PC-3 (cell line): ENCODE measurements around the gene POU3F3. TPM values are rescaled to one million over a fixed set of nuclear protein-coding genes. Genes with fewer than 3 reads are reported as not detected.

ENCODE experiments used
- ATAC-seq: fragments of 200-7000 bp; cut with Tn5 transposase; 2 replicates; pipeline ENCODE4 v1.9.1; 2020; ENCODE audit warnings: mild to moderate bottlenecking, moderate library complexity
- BruUV-seq: library from RNA; stranded (reverse); fragments of 400-500 nt; replicated peaks from 2 replicates; lab custom pipeline; 2021; lab: Mats Ljungman, UMichigan
- CTCF ChIA-PET: fragments of 300-600 bp; sonication (Branson Sonifier 250); formaldehyde crosslinking; loops from one replicate; lab custom pipeline; 2022; ENCODE audit warnings: antibody characterized with exemption; lab: Charles Lee
- POLR2A ChIA-PET: fragments of 300-600 bp; sonication (Branson Sonifier 250); formaldehyde crosslinking; loops from one replicate; lab custom pipeline; 2022; ENCODE audit warnings: antibody characterized with exemption; ENCODE audit not compliant: unreplicated experiment; lab: Charles Lee
- DNase-seq: peaks from one replicate; pipeline ENCODE4 v3.0.0-alpha.2; 2015
- H2AFZ ChIP-seq: fragments of 300-600 bp; sonication (generic); 2 replicates; pipeline ENCODE4 v1.6.0; 2016; ENCODE audit warnings: antibody characterized with exemption, low read length
- H3F3A ChIP-seq: fragments of 300-600 bp; sonication (generic); one replicate; pipeline ENCODE4 v1.6.0; 2017; ENCODE audit warnings: antibody characterized with exemption, low read length, control low read depth, mild to moderate bottlenecking; ENCODE audit not compliant: unreplicated experiment
- H3K27ac ChIP-seq: fragments of 300-600 bp; sonication (generic); 2 replicates; pipeline ENCODE4 v1.5.1; 2016; ENCODE audit warnings: mild to moderate bottlenecking, low read length
- H3K27me3 ChIP-seq: fragments of 300-600 bp; sonication (generic); 2 replicates; pipeline ENCODE4 v1.6.1; 2016; ENCODE audit warnings: low read length, mixed read lengths
- H3K36me3 ChIP-seq: fragments of 300-600 bp; sonication (generic); 2 replicates; pipeline ENCODE4 v1.6.1; 2016; ENCODE audit warnings: low read depth, mixed run types, low read length, mixed read lengths
- H3K4me1 ChIP-seq: fragments of 300-600 bp; sonication (generic); 2 replicates; pipeline ENCODE4 v1.5.1; 2016; ENCODE audit warnings: low read length; ENCODE audit not compliant: insufficient read depth
- H3K4me2 ChIP-seq: fragments of 300-600 bp; sonication (generic); 2 replicates; pipeline ENCODE4 v1.6.0; 2016; ENCODE audit warnings: low read length
- H3K4me3 ChIP-seq: fragments of 300-600 bp; sonication (generic); 2 replicates; pipeline ENCODE4 v1.5.1; 2016; ENCODE audit warnings: mild to moderate bottlenecking, low read length, mixed read lengths
- H3K79me2 ChIP-seq: fragments of 300-600 bp; sonication (generic); 2 replicates; pipeline ENCODE4 v1.6.1; 2017; ENCODE audit warnings: low read length, mixed read lengths
- H3K9ac ChIP-seq: fragments of 300-600 bp; sonication (generic); 2 replicates; pipeline ENCODE4 v1.6.0; 2016; ENCODE audit warnings: mild to moderate bottlenecking, low read length
- H3K9me2 ChIP-seq: fragments of 300-600 bp; sonication (generic); replicated peaks from 2 replicates; pipeline ENCODE4 v1.6.1; 2016; ENCODE audit warnings: mixed run types, low read length, mixed read lengths
- H3K9me3 ChIP-seq: fragments of 300-600 bp; sonication (generic); 2 replicates; pipeline ENCODE4 v1.6.1; 2016; ENCODE audit warnings: low read length, mixed read lengths
- H4K20me1 ChIP-seq: fragments of 300-600 bp; sonication (generic); 2 replicates; pipeline ENCODE4 v1.6.1; 2016; ENCODE audit warnings: low read length, mixed read lengths
- CTCF ChIP-seq: fragments of 300-600 bp; sonication (generic); conservative IDR thresholded peaks from 2 replicates; pipeline ENCODE4 v1.5.1; 2017; ENCODE audit warnings: antibody characterized with exemption, low read depth, mild to moderate bottlenecking, low read length
- EZH2 ChIP-seq: fragments of 300-600 bp; sonication (generic); IDR thresholded peaks from one replicate; pipeline ENCODE4 v1.6.1; 2017; ENCODE audit warnings: antibody characterized with exemption, mild to moderate bottlenecking, low read length; ENCODE audit not compliant: unreplicated experiment
- EZH2phosphoT487 ChIP-seq: fragments of 300-600 bp; sonication (generic); IDR thresholded peaks from 2 replicates; pipeline ENCODE4 v1.6.1; 2018; ENCODE audit warnings: mild to moderate bottlenecking, antibody characterized with exemption, low read length, borderline replicate concordance
- intact Hi-C: fragments of 100-400 bp; cut with micrococcal nuclease; formaldehyde crosslinking; loops from 2 replicates; pipeline ENCODE4 v1.9.0; 2023
- total RNA-seq: library from RNA; depleted of rRNA; stranded (reverse); fragments of >200 nt; gene quantifications from 2 replicates; pipeline ENCODE4 v1.2.3, GENCODE V29; 2014

POU3F3 gene
- total RNA-seq, 1 experiment from 2014 or later = not detected

- Histone ChIP-seq H3K9ac (no peak overlapping the region), H3K27ac (no peak overlapping the region), H3K9me2 (no peaks in the 10 kb centered on the region), H3K9me3 (no peaks in the 10 kb centered on the region), H4K20me1 (no peaks in the 10 kb centered on the region), H2AFZ (no peak overlapping the region), H3K4me1 (no peaks in the 10 kb centered on the region), H3F3A (no peaks in the 10 kb centered on the region), H3K4me2 (no peak overlapping the region), H3K27me3 (peaks cover 98% of the 10 kb centered on the region), H3K79me2 (no peaks in the 10 kb centered on the region), H3K4me3 (no peak overlapping the region), H3K36me3 (no peaks in the 10 kb centered on the region)
- POLR2A ChIA-PET = no interaction called here
- DNase-seq (no peak), ATAC-seq (no peak)
- intact Hi-C loops = no loop called here
- TF ChIP-seq EZH2 (no peak), EZH2phosphoT487 (no peak)
- no TSS peak for BruUV-seq
- CTCF ChIA-PET = no interaction called here
Measured at GRCh38 chr2:104866122-104866864, 12.4 kb downstream of the POU3F3 start.

- intact Hi-C loops = no loop called here
- no peak for ATAC-seq
- no TSS peak for BruUV-seq
- ChIA-PET POLR2A (no interaction called here), CTCF (no interaction called here)
- H2AFZ ChIP-seq = no peak overlapping the region
- no peaks in the 10 kb centered on the region for H3K9me2 ChIP-seq
- no peaks in the 10 kb centered on the region for H3F3A ChIP-seq
- no peak overlapping the region for H3K9ac ChIP-seq
- no peaks in the 10 kb centered on the region for H3K9me3 ChIP-seq
- no peaks in the 10 kb centered on the region for H4K20me1 ChIP-seq
- no peaks in the 10 kb centered on the region for H3K4me1 ChIP-seq
- TF ChIP-seq CTCF (no peak), EZH2phosphoT487 (no peak), EZH2 (no peak)
- H3K27me3 ChIP-seq = peaks cover 98% of the 10 kb centered on the region
- no peaks in the 10 kb centered on the region for H3K79me2 ChIP-seq
- no peak overlapping the region for H3K27ac ChIP-seq
- no peak overlapping the region for H3K4me2 ChIP-seq
- H3K4me3 ChIP-seq = no peak overlapping the region
- DNase-seq = no peak
- H3K36me3 ChIP-seq = no peaks in the 10 kb centered on the region
Measured at GRCh38 chr2:104866883-104867812, 13.2 kb downstream of the POU3F3 start.

GRCh38 chr2:104867813-104868504 lies 14.0 kb downstream of the POU3F3 start:
- Histone ChIP-seq H3K9me2 (no peaks in the 10 kb centered on the region), H3F3A (no peaks in the 10 kb centered on the region), H3K4me2 (no peak overlapping the region), H3K27me3 (peaks cover 98% of the 10 kb centered on the region), H3K9me3 (no peaks in the 10 kb centered on the region), H4K20me1 (no peaks in the 10 kb centered on the region), H3K27ac (no peak overlapping the region), H3K9ac (no peak overlapping the region), H3K36me3 (no peaks in the 10 kb centered on the region), H3K79me2 (no peaks in the 10 kb centered on the region), H3K4me3 (no peak overlapping the region), H2AFZ (no peak overlapping the region), H3K4me1 (peaks cover 4% of the 10 kb centered on the region; the same call in 1 of the 2 replicates)
- no TSS peak for BruUV-seq
- TF ChIP-seq EZH2 = no peak
- TF ChIP-seq EZH2phosphoT487 = no peak
- no peak for TF ChIP-seq CTCF
- DNase-seq (no peak), ATAC-seq (no peak)
- POLR2A ChIA-PET = no interaction called here
- intact Hi-C loops = no loop called here
- CTCF ChIA-PET = no interaction called here
